Activated naive CD8-positive, alpha-beta T cell treated with anti-CD3 and anti-CD28 coated beads, Interleukin-2, amount 10 ng/mL, durations not matched to agents 7 days and 5 days (primary cell): ENCODE data around the gene GAMT. TPM values are rescaled to one million over a fixed set of nuclear protein-coding genes. Genes with fewer than 3 reads are reported as not detected.

Source experiments
- ATAC-seq: fragments of 150-1000 bp; cut with Tn5 transposase; one replicate; pipeline ENCODE4 v1.10.0; 2021; ENCODE audit warnings: low read depth, moderate library complexity
- POLR2A ChIA-PET: fragments of 350-600 bp; sonication (Branson Sonifier 250); formaldehyde crosslinking; loops from one replicate; lab custom pipeline; 2021; ENCODE audit warnings: antibody characterized with exemption; lab: Charles Lee
- DNase-seq: peaks from one replicate; pipeline ENCODE4 v3.0.0; 2021
- H3K27ac Mint-ChIP-seq: one replicate; pipeline ENCODE4 v1.8.0; 2022; ENCODE audit warnings: mild to moderate bottlenecking, mixed read lengths
- H3K27me3 Mint-ChIP-seq: one replicate; pipeline ENCODE4 v1.8.0; 2022; ENCODE audit warnings: mild to moderate bottlenecking, moderate library complexity, mixed read lengths
- H3K36me3 Mint-ChIP-seq: one replicate; pipeline ENCODE4 v1.8.0; 2021; ENCODE audit warnings: mild to moderate bottlenecking, mixed read lengths
- H3K4me1 Mint-ChIP-seq: one replicate; pipeline ENCODE4 v1.8.0; 2021; ENCODE audit warnings: mixed read lengths
- H3K4me3 Mint-ChIP-seq: one replicate; pipeline ENCODE4 v1.8.0; 2022; ENCODE audit warnings: mild to moderate bottlenecking, moderate library complexity, mixed read lengths
- H3K9me3 Mint-ChIP-seq: one replicate; pipeline ENCODE4 v1.8.0; 2021; ENCODE audit warnings: mixed read lengths
- total RNA-seq, 2 experiments: library from RNA; stranded (reverse); gene quantifications; one replicate each; pipeline ENCODE4 v1.2.3, GENCODE V29; 2021

The GAMT gene
- total RNA-seq, 2 experiments from 2014 or later, result 17.9 to 18.9 TPM

DNA sequence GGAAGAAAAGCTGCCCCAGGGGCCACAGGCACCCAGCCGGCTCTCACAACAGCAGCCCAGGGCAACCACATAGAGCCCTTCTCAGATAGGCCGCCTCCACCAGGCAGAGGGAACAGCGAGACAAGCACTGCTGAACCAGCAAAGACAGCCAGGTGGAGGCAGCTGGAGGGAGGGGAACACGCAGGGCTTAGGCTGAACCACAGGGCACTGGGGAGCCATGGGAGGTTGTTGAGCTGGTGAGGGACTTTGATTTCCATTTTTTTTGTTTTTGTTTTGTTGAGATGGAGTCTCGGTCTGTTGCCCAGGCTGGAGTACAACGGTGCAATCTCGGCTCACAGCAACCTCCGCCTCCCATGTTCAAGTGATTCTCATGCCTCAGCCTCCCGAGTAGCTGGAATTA lies 3.5 kb downstream of the GAMT start:
- Mint-ChIP-seq H3K4me1 (peaks cover 4% of the 10 kb centered on the region), H3K4me3 (no peak overlapping the region), H3K27me3 (peaks cover 2% of the 10 kb centered on the region), H3K9me3 (no peaks in the 10 kb centered on the region), H3K36me3 (peaks cover 2% of the 10 kb centered on the region), H3K27ac (no peak overlapping the region)
- POLR2A ChIA-PET, result interaction anchor here (0.6 to 3.1 kb wide), 2 partner anchors 128 to 996 kb away, joined by 5 to 10 read pairs; partner anchors contain the start of gene CIRBP
- ATAC-seq, result no peak
- no peak for DNase-seq

DNA sequence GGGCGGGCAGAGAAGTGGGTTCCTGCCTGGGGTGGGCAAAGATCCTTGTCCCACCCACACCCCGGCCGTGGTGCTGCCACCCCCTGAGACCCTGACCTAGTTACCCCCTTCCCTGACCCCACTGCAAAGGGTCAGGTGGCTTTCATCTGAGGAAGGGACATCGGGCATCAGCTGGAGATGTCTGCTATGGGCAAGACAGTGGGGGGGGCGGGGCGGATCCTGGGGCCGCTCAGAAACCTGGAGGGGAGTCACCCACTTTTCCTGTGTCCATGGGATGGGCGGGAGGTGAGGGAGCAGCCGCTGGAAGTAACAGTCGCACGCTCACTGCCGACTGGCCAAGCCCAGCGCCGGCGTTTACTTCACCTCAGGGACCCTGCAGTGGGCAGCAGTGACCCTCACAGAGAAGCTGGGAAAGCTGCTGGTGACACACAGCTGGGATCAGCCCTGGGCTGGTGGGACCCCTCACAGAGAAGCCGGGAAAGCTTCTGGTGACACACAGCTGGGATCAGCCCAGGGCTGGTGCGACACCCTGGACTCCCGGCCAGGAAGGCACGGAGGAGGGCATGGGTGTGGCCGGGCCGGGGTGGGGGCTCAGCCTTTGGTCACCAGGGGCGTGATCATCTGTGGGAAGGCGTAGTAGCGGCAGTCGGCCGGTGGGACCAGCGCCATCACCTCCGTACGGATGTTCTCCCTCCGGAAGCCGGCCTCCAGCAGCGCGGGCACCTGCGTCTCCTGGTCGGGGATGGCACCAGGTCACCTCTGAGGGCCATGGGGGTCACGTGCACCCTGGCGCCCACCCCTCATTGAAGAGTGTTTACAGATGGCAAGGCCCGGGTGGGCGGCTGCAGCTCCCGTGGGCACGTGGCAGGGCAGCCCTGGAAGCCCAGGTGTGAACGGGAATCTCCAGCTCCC lies 4.3 kb downstream of the GAMT start:
- POLR2A ChIA-PET, result interaction anchor here (3.1 kb wide), 1 partner anchor 128 kb away, joined by 10 read pairs; the partner anchor contains the start of gene CIRBP

DNA sequence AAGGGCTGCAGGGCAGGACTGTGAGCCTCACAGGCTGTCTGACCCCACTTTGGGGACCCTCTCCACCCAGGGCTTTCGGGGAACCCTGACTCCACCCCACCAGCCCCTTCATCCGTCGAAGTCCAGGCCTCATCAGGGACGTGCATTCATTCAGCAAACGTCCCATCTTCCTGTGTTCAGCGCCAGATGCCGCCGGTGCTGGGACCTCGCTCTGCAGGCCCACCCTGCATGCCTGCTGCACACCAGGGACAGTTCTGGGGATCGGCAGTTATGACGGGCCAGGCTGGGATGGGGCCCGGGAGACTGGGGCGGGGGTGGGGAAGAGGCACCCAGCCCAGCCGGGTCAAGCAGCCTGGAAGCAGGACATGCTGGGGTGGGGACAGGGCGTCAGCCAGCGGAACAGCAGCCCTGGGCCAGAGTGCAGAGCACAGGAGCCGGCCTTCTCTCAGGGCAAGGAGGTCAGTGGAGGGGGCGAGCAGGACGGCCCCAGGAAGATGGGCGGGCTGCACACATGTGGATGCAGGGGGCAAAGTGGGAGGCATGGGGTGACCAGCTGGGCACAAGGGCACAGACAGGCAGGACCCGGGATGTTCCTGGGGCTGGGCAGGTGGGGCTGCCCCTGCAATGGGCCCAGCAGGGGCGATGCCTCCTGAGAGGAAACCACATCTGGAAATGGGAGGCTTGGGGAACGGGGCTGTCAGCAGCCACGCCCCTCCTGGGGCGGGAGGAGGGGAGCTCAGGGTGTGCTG lies 5.1 kb downstream of the GAMT start:
- no peaks in the 10 kb centered on the region for H3K9me3 Mint-ChIP-seq
- ATAC-seq, result no peak
- H3K36me3 Mint-ChIP-seq, result peaks cover 2% of the 10 kb centered on the region
- DNase-seq, result no peak
- POLR2A ChIA-PET, result interaction anchor here (3.1 kb wide), 1 partner anchor 127 kb away, joined by 10 read pairs; the partner anchor contains the start of gene CIRBP
- no peak overlapping the region for H3K27ac Mint-ChIP-seq
- H3K4me1 Mint-ChIP-seq, result peaks cover 2% of the 10 kb centered on the region
- H3K4me3 Mint-ChIP-seq, result no peak overlapping the region
- H3K27me3 Mint-ChIP-seq, result no peaks in the 10 kb centered on the region

More for the DNA sequence above, 4.3 kb downstream of the GAMT start:
- Mint-ChIP-seq H3K9me3 (no peaks in the 10 kb centered on the region), H3K4me1 (peaks cover 2% of the 10 kb centered on the region), H3K27me3 (no peaks in the 10 kb centered on the region), H3K27ac (no peak overlapping the region), H3K36me3 (peaks cover 2% of the 10 kb centered on the region), H3K4me3 (no peak overlapping the region)
- ATAC-seq (no peak), DNase-seq (no peak)

DNA sequence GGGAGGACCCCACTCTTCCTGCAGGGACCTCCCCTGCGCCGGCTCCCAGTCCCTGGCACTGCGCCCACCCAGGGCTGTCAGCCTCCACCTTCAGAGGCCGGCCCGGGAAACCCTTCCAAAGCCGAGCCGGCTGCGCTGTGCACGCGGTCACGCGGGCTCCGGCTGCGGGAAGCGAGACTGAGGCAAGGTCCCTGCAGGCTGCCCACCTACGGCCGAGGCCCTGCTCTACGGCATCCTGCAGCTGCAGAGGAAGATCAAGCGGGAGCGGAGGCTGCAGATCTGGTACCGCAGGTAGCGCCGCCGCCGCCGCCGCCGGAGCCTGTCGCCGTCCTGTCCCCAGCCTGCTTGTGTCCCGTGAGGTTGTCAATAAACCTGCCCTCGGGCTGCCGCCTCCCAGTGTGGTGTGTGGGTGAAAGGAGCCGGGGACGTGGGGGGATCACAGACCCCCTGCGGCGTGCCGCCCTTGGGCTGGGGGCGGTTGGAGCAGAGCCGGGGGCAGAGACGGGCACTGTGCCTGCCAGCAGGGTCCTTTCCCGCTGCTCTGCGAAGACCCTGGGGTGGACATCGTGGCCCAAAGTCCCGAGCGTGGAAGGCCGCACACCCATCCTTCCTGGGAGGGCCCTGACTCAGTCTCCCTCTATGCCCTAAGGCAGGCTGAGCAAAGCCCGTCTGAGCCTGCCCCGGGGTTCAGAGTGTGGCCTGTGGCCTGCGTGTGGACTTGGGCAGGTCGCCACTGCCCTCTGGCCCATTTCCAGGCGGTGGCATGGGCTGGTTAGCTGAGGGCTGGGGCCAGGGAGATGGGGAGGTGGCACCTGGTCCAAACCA lies 5.9 kb downstream of the GAMT start:
- Mint-ChIP-seq H3K36me3 (peaks cover 2% of the 10 kb centered on the region), H3K27ac (no peak overlapping the region), H3K4me3 (no peak overlapping the region), H3K27me3 (no peaks in the 10 kb centered on the region), H3K9me3 (no peaks in the 10 kb centered on the region), H3K4me1 (peaks cover 2% of the 10 kb centered on the region)
- POLR2A ChIA-PET, result no interaction called here
- DNase-seq, result no peak
- ATAC-seq, result no peak

DNA sequence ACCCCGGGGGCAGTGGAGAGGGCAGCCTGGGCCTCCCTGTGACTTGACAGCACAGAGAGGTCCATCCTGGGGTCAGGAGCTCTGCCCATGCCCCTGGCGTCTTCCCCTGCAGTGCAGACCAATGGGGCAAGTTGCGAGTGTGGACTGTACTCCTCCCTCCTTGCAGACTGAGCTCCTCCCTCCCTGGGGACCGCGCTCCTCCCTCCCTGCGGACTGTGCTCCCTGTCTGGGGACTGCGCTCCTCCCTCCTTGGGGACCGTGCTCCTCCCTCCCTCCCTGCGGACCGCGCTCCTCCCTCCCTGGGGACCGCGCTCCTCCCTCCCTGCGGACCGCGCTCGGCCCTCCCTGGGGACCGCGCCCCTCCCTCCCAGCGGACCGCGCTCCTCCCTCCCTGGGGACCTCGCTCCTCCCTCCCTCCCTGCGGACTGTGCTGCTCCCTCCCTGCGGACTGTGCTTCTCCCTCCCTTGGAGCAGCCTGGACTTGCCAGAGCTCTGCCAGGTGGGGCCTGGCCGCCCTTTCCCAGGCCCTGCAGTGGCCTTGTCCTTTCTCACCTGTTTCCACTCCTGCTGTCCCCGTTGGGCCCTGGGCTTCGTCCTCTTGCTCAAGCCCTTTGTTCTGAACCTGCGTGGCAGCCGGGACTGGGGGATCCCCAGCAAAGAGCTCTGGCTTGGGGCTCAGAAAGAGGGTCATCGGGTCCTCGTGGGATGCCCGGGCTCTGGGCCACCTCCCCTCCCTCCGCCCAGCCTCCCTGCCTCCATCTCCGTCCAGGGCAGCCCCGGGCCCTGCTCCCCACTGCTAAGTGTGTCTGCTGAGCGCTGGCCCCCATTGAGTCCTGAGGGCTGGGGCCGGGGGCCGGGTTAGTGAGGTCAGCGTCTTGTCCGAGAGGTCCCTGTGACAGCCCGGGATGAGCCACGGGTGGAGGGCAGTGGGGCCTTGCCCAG lies 6.8 kb downstream of the GAMT start:
- Mint-ChIP-seq H3K4me3 (no peak overlapping the region), H3K27ac (no peak overlapping the region), H3K9me3 (no peaks in the 10 kb centered on the region), H3K4me1 (peaks cover 2% of the 10 kb centered on the region), H3K27me3 (no peaks in the 10 kb centered on the region), H3K36me3 (peaks cover 4% of the 10 kb centered on the region)
- DNase-seq (no peak), ATAC-seq (no peak)
- POLR2A ChIA-PET, result interaction anchor here (0.7 to 0.9 kb wide), 2 partner anchors 11 to 316 kb away, joined by 4 read pairs; no protein-coding TSS in a partner anchor

DNA sequence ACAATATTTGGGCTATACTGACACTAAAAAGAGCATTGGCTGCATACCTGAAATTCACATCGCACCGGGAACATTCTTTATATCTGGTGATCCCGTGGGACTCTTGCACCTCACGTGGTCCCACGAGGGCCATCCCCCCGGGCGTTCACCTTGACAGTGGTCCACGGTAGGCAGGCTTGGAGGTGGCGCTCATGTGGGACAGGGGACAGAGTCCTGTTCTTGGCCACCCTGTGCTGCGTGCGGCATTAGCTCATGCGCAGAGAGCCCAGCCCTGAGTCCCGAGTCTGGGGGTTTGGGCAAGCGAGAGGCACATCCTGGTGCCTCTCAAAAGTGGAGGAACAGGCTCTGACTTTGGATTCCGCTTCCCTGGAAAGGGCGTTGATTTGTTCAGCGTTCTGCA lies 7.5 kb downstream of the GAMT start:
- no peak for DNase-seq
- peaks cover 7% of the 10 kb centered on the region for H3K36me3 Mint-ChIP-seq
- POLR2A ChIA-PET, result interaction anchor here (0.6 to 0.9 kb wide), 3 partner anchors 11 to 317 kb away, joined by 4 to 8 read pairs (median 4); no protein-coding TSS in a partner anchor
- H3K27me3 Mint-ChIP-seq, result no peaks in the 10 kb centered on the region
- H3K4me3 Mint-ChIP-seq, result no peak overlapping the region
- no peak for ATAC-seq
- no peak overlapping the region for H3K27ac Mint-ChIP-seq
- H3K9me3 Mint-ChIP-seq, result no peaks in the 10 kb centered on the region
- H3K4me1 Mint-ChIP-seq, result peaks cover 2% of the 10 kb centered on the region

DNA sequence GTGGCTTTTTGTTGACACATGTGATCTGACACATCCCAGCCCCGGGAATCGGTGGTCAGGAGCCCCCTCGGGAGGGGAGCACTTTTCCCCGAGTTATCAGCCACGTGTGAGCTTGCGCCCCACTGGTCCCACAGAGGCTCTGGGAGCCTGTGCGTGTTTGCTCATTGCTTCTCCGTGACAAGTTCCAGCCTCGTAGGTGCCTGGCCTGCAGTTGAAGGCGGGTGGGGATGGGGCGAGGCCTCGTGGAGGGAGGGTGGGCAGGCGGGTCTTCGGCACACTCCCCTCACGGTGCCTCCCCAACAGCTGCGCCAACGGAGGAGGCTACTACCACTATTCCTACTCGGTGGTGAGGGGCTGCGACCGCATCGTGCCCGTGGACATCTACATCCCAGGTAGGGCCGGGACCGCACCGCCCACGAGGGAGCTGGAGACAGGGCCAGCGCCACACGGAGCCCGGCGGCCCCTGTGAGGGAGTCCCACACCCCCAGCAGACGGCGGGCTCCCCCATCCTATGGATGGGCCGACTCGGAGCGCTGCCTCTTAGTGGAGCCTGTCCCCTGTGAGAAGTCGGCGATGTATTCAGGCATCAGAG lies 8.3 kb downstream of the GAMT start:
- H3K27ac Mint-ChIP-seq, result no peak overlapping the region
- peaks cover 2% of the 10 kb centered on the region for H3K4me1 Mint-ChIP-seq
- H3K27me3 Mint-ChIP-seq, result no peaks in the 10 kb centered on the region
- ATAC-seq (no peak), DNase-seq (no peak)
- H3K9me3 Mint-ChIP-seq, result no peaks in the 10 kb centered on the region
- no peak overlapping the region for H3K4me3 Mint-ChIP-seq
- POLR2A ChIA-PET, result interaction anchor here (0.6 kb wide), 1 partner anchor 37 kb away, joined by 8 read pairs; no protein-coding TSS in a partner anchor
- H3K36me3 Mint-ChIP-seq, result peaks cover 8% of the 10 kb centered on the region

DNA sequence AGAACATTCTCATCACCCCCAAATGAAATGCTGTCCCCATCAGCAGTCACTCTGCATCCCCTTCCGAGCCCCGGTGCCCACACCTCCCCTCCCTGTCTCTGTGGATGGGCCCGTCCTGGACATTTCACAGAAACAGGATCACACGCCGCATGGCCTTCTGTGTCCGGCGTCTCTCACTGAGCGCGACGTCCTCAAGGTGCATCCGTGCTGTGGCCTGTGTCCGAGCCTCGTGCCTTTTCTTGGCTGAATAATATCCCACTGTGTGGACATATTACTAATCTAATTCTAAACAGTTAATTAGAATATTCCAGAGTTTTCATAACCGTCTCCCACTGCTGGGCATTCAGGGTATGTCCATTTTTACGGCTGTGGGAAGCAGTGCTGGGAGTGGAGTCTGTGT lies 8.9 kb downstream of the GAMT start:
- peaks cover 2% of the 10 kb centered on the region for H3K4me1 Mint-ChIP-seq
- POLR2A ChIA-PET, result interaction anchor here (0.5 kb wide), 1 partner anchor 16 kb away, joined by 4 read pairs; no protein-coding TSS in a partner anchor
- no peaks in the 10 kb centered on the region for H3K27me3 Mint-ChIP-seq
- no peak overlapping the region for H3K27ac Mint-ChIP-seq
- H3K4me3 Mint-ChIP-seq, result no peak overlapping the region
- H3K36me3 Mint-ChIP-seq, result peaks cover 8% of the 10 kb centered on the region
- DNase-seq (no peak), ATAC-seq (no peak)
- no peaks in the 10 kb centered on the region for H3K9me3 Mint-ChIP-seq

DNA sequence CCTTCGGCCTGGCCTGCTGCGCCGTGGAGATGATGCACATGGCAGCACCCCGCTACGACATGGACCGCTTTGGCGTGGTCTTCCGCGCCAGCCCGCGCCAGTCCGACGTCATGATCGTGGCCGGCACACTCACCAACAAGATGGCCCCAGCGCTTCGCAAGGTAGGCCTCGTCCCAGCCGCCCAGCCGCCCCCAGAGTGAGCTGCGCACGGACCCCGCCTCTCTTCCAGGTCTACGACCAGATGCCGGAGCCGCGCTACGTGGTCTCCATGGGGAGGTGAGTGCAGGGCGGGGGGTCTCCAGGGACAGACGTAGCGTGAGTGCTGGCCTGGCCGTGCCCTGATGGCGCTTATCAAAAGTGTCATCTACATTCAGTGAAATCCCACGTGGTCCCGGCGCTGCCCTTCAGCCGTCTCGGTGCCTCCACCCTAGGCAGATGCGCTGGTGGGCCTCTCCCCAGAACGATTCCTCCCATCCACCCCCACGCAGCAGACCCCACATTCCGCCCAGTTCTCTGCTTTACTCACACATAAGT lies 10.4 kb downstream of the GAMT start:
- DNase-seq (no peak), ATAC-seq (no peak)
- POLR2A ChIA-PET, result no interaction called here
- Mint-ChIP-seq H3K4me3 (no peak overlapping the region), H3K9me3 (no peaks in the 10 kb centered on the region), H3K4me1 (no peaks in the 10 kb centered on the region), H3K36me3 (peaks cover 8% of the 10 kb centered on the region), H3K27ac (no peak overlapping the region), H3K27me3 (no peaks in the 10 kb centered on the region)

DNA sequence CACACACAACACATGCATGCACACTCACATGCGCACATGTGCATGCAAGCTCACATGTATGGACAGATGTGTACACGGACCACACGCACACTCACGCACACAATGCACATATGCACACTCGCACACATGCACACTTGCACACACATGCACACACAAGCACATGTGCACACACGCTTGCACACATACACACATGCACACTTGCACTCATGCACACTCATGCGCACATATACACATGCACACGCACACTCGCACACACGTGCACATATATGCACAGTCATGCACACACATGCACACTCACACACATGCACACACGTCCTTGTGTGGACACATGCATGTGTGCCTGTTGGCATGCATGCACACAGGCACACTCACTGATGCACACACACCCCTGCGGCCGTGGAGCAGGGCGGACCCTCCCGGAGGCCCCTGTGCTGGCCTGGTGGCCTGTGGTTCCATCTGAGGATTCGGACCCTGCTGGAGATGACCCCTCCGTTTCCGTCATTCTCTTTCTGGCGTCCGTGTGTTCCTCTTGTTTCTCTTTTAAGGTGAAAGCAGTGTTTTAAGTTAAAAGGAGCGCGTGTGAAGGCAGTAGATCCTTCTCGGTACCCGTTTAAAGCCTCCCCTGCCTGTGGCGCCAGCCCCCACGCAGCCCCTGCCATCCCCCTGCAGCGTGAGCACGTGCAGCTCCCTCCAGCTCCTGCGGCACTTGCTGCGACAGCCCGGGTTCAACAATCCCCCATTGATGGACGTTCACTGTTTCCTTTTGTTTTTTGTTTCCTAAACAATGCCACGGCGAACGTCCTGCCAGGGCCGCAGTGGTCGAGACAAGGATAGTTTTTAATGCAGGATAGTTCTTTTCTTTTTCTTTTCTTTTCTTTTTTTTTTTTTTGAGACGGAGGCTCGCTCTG lies 12.1 kb downstream of the GAMT start:
- no peak for DNase-seq

DNA sequence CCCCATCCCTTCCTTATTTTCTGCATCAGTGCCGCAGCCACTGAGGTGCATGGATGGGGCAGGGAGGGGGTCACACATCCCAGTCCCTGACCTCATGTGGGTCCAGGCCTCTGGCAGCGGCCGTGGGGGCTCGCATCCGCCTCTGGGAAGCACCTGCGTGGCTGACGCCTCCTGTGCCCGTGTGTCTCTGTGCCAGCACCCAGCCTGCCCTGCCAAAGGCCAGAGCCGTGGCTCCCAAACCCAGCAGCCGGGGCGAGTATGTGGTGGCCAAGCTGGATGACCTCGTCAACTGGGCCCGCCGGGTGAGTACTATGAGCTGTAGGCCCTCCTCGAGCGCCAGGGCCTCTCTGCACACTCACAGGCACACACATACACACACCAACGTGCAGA lies 12.7 kb downstream of the GAMT start:
- H3K4me3 Mint-ChIP-seq, result no peak overlapping the region
- POLR2A ChIA-PET, result no interaction called here
- no peak for DNase-seq
- no peaks in the 10 kb centered on the region for H3K9me3 Mint-ChIP-seq
- peaks cover 5% of the 10 kb centered on the region for H3K4me1 Mint-ChIP-seq
- peaks cover 6% of the 10 kb centered on the region for H3K36me3 Mint-ChIP-seq
- ATAC-seq, result no peak
- H3K27ac Mint-ChIP-seq, result no peak overlapping the region
- H3K27me3 Mint-ChIP-seq, result no peaks in the 10 kb centered on the region

More for the DNA sequence above, 12.1 kb downstream of the GAMT start:
- Mint-ChIP-seq H3K27me3 (no peaks in the 10 kb centered on the region), H3K36me3 (peaks cover 6% of the 10 kb centered on the region), H3K4me1 (peaks cover 5% of the 10 kb centered on the region), H3K27ac (no peak overlapping the region), H3K4me3 (no peak overlapping the region), H3K9me3 (no peaks in the 10 kb centered on the region)
- POLR2A ChIA-PET, result no interaction called here
- no peak for ATAC-seq
